Fibroblast of villous mesenchyme (primary cell): ENCODE measurements around the gene GFOD2. TPM values are rescaled to one million over a fixed set of nuclear protein-coding genes. Genes with fewer than 3 reads are reported as not detected.

Source experiments
- DNase-seq: peaks from one replicate; pipeline ENCODE4 v3.0.0-alpha.2; 2010; ENCODE audit warnings: low read depth
- H3K4me3 ChIP-seq: 2 replicates; pipeline ENCODE4 v1.5.1; 2011; ENCODE audit warnings: low read depth, mild to moderate bottlenecking, low read length
- CTCF ChIP-seq: IDR thresholded peaks from 2 replicates; pipeline ENCODE4 v1.5.1; 2012; ENCODE audit warnings: low read depth, mild to moderate bottlenecking, low read length; ENCODE audit not compliant: insufficient read depth
- total RNA-seq: library from RNA; depleted of rRNA; stranded (reverse); fragments of >200 nt; gene quantifications from 2 replicates; pipeline ENCODE4 v1.2.3, GENCODE V29; 2012

The GFOD2 gene
- total RNA-seq, 1 donor: 15.5 TPM

DNA sequence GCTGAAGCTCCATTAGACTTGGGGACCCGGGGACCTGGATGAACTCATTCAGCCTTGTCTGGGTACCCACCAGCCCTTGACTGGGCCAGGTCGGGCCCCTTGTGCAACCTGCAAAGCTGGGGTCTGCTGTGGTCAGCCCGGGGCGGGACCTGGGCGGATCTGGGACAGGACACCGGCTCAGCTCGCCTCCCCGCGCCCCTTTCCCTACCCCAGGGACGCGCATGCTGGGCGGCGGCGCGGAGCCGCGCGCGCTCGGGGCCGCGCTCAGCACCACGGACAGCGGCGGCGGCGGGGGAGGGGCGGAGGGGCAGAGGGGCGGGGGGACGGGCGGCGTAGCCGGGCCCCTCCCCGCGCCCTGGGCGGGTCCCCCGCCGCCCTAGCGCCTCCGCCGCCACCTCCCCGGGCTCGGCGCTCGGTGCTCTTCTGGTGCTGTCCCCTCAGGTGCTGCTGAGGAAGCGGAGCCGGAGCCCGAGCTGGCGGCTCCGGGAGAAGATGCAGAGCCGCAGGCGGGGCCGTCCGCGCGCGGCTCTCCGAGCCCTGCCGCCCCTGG is 66.5 kb downstream of the GFOD2 start:
- H3K4me3 ChIP-seq: peak overlapping the region; percentile 44
- no peak for TF ChIP-seq CTCF
- DNase-seq: no peak

GRCh38 chr16:67651847-67652246 is 67.3 kb downstream of the GFOD2 start:
- H3K4me3 ChIP-seq: no peak overlapping the region
- no peak for DNase-seq
- no peak for TF ChIP-seq CTCF

DNA sequence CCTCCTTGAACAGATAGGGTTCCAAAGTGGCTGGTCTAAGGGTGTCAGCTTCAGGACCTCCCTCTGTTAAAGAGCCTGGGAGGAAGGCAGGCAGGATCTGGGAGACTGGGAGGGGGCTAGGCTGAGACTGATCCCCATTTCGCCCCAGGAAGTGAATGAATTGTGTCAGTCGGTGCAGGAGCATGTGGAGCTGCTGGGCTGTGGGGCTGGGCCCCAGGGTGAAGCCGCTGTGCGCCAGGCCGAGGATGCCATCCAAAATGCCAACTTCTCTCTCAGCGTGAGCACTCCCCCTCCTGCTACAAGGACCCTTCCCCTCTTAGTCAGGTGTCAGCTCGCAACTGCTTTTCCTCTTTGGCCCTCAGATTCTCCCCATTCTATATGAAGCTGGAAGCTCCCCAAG is 68.1 kb downstream of the GFOD2 start:
- DNase-seq: no peak
- H3K4me3 ChIP-seq: no peak overlapping the region
- TF ChIP-seq CTCF: no peak

DNA sequence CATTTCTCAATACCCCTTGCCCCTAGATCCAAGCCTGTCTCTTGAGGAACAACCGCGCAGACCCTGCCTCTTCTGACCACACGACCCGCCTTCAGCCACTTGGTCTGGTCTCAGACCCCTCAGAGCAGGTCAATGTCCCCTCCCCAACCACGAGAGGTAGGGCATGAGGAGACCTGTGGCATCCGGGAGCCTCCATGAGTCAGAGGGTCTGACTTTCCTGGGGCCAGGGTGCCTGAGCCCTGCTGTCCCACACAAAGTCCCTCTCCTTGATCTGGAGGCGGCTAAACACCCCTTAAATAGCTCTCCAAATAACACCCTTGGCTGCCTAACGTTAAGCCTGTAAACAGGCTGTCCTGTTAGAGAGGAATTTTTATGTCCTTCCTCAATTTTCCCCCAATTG is 69.1 kb downstream of the GFOD2 start:
- no peak for TF ChIP-seq CTCF
- no peak overlapping the region for H3K4me3 ChIP-seq
- no peak for DNase-seq

- H3K4me3 ChIP-seq: no peak overlapping the region
- DNase-seq: no peak
- TF ChIP-seq CTCF: no peak
Measured at GRCh38 chr16:67649494-67649931, 69.6 kb downstream of the GFOD2 start.

GRCh38 chr16:67648764-67649407 is 70.2 kb downstream of the GFOD2 start:
- H3K4me3 ChIP-seq: no peak overlapping the region
- no peak for DNase-seq
- TF ChIP-seq CTCF: no peak

GRCh38 chr16:67648088-67648763 is 70.9 kb downstream of the GFOD2 start:
- TF ChIP-seq CTCF: no peak
- H3K4me3 ChIP-seq: no peak overlapping the region
- DNase-seq: no peak
